WERI-Rb-1 (cell line): ENCODE data around the gene PPP1R12A.

Experiments used
- DNase-seq: peaks from one replicate; pipeline ENCODE4 v3.0.0-alpha.2; 2020
- H3K27ac ChIP-seq: fragments of 250-450 bp; sonication (Bioruptor Pico); 2 replicates; pipeline ENCODE4 v1.5.1; 2020; ENCODE audit warnings: mild to moderate bottlenecking, moderate library complexity
- H3K27me3 ChIP-seq: fragments of 250-450 bp; sonication (Bioruptor Pico); 2 replicates; pipeline ENCODE4 v1.5.1; 2021; ENCODE audit warnings: mild to moderate bottlenecking, low read depth, moderate library complexity; ENCODE audit not compliant: insufficient read depth, severe bottlenecking
- H3K36me3 ChIP-seq: fragments of 250-450 bp; sonication (Bioruptor Pico); 2 replicates; pipeline ENCODE4 v1.5.1; 2020; ENCODE audit warnings: mild to moderate bottlenecking, moderate library complexity
- H3K4me3 ChIP-seq: 2 replicates; pipeline ENCODE4 v1.5.1; 2011; ENCODE audit warnings: low read depth, mild to moderate bottlenecking, control low read depth, low read length
- H3K9me3 ChIP-seq: fragments of 250-450 bp; sonication (Bioruptor Pico); 2 replicates; pipeline ENCODE4 v1.5.1; 2021; ENCODE audit warnings: mild to moderate bottlenecking, moderate library complexity; ENCODE audit not compliant: severe bottlenecking
- TF ChIP-seq, protein P1 (sequence below): IDR thresholded peaks from 2 replicates; pipeline ENCODE4 v1.5.1; 2011; ENCODE audit warnings: low read depth, mild to moderate bottlenecking, control low read depth, inconsistent platforms, low read length

PPP1R12A gene

DNA sequence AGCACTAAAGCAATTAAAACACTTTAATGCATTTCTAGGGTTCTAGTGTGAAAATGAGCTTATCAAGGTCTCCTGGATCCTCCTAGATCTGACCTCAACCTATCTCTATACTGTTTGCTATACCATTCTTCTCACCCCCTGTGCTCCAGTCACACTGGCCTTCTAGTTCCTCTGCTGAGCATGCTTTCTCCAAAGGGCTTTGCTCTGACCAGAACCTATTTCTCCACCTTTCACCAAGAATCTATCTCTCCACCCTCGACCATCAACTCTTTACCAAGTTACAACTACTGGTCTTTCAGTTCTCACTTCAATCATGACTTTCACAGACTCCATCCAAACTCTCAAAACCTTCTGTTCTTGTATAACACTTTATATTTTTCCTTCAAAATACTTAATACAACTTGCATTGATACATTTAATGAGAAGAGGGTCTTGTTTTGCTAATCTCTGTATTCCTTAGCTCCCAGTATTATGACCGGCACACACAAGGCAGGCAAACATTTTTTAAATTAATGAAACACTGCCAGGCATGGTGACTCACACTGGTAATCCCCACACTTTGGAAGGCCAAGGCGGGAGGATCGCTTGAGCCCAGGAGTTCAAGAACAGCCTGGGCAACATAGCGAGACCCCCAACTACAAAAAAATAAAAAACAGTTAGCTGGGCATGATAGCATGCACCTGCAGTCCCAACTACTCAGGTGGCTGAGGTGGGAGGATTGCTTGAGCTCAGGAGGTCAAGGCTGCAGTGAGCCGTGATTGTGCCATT lies 22.8 kb downstream of the PPP1R12A start:
- no peaks in the 10 kb centered on the region for H3K27me3 ChIP-seq
- TF ChIP-seq, protein P1, sequence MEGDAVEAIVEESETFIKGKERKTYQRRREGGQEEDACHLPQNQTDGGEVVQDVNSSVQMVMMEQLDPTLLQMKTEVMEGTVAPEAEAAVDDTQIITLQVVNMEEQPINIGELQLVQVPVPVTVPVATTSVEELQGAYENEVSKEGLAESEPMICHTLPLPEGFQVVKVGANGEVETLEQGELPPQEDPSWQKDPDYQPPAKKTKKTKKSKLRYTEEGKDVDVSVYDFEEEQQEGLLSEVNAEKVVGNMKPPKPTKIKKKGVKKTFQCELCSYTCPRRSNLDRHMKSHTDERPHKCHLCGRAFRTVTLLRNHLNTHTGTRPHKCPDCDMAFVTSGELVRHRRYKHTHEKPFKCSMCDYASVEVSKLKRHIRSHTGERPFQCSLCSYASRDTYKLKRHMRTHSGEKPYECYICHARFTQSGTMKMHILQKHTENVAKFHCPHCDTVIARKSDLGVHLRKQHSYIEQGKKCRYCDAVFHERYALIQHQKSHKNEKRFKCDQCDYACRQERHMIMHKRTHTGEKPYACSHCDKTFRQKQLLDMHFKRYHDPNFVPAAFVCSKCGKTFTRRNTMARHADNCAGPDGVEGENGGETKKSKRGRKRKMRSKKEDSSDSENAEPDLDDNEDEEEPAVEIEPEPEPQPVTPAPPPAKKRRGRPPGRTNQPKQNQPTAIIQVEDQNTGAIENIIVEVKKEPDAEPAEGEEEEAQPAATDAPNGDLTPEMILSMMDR: no peak
- H3K36me3 ChIP-seq: no peaks in the 10 kb centered on the region; the same call in 1 of the 2 replicates
- H3K9me3 ChIP-seq: no peaks in the 10 kb centered on the region
- H3K4me3 ChIP-seq: no peak overlapping the region
- no peak overlapping the region for H3K27ac ChIP-seq
- DNase-seq: no peak

DNA sequence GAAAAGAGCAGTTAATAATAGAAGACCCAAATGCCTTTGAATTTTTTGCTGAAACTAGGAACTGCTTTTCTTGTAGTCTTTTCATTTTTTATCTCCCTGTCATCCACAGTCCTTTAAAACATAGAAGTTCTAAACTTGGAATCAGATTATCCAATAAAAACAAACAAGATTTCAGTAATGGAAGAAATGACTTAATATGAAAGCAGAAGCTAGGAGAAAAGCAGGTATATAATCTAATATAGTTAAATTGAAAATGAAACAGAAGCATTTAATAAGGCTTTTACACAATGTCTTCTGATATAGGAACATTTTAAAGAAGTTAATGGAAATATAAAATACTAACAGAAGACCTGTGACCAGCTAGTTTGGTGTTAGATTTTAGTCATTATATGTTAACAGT lies 26.5 kb downstream of the PPP1R12A start:
- TF ChIP-seq, protein P1: no peak
- Histone ChIP-seq H3K4me3 (no peak overlapping the region), H3K27me3 (no peaks in the 10 kb centered on the region)

DNA sequence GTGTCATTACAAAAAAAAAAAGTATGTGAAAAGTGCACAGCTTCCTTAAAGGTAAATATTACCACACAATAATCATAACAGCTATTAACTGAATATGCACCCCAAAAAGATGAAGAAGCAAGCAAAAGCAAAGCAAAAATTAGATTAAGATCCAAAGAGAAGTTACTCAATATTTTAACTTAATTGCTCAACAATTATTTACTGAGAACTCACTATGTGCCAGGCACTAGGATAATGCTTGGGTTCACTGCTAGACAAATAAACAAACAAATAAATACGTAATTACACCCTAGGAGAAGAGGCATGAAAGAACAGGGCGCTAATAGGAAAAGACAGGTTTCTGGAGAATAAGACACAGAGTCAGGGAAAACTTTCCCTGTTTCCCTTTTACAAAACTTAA lies 33.4 kb downstream of the PPP1R12A start:
- Histone ChIP-seq H3K36me3 (no peaks in the 10 kb centered on the region), H3K9me3 (no peaks in the 10 kb centered on the region), H3K4me3 (no peak overlapping the region), H3K27me3 (no peaks in the 10 kb centered on the region), H3K27ac (no peak overlapping the region)
- DNase-seq: no peak
- TF ChIP-seq, protein P1: no peak

More for the DNA sequence above, 26.5 kb downstream of the PPP1R12A start:
- DNase-seq: no peak
- H3K36me3 ChIP-seq: no peaks in the 10 kb centered on the region; the same call in 1 of the 2 replicates
- H3K9me3 ChIP-seq: no peaks in the 10 kb centered on the region
- H3K27ac ChIP-seq: no peak overlapping the region

DNA sequence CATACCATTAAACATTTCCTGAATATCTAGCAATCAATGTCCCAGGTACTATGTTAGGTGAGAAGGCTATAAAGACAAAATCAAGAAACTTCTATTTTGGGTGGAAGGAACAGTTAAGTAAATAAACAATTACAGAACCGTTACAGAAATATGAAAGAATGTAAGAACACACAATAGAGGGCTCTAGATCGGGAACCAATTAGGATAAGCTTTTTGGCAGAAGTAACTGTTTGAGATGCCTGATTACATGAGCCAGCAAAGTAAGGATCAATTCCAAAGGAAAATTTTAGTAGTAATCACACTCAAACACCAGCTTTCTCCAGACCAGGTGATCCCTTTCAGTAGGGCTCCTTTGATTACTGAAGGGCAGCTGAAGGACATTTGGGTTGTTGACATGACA lies 33.9 kb downstream of the PPP1R12A start:
- DNase-seq: no peak
- Histone ChIP-seq H3K9me3 (no peaks in the 10 kb centered on the region), H3K27me3 (no peaks in the 10 kb centered on the region), H3K4me3 (no peak overlapping the region), H3K36me3 (no peaks in the 10 kb centered on the region), H3K27ac (no peak overlapping the region)
- TF ChIP-seq, protein P1: no peak

DNA sequence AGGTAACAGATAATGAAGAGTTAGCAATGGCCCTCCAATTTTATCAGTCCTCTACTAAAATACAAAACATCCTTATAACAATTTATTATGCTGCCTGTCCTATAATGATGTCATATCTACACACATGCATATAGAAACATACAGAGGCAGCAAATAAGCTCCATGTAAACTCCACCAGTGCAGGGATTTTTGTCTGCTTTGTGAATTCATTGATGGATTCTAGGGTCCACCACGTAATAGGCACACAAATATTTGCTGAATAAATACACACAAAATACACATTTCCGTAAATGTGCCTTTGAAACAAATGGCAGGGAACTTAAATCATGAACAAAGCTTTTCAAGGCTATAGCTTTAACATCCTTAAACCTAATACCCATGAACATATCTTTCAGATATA lies 34.7 kb downstream of the PPP1R12A start:
- no peak overlapping the region for H3K27ac ChIP-seq
- no peak for DNase-seq
- TF ChIP-seq, protein P1: no peak
- no peaks in the 10 kb centered on the region for H3K27me3 ChIP-seq
- H3K4me3 ChIP-seq: no peak overlapping the region
- H3K36me3 ChIP-seq: no peaks in the 10 kb centered on the region
- H3K9me3 ChIP-seq: no peaks in the 10 kb centered on the region

DNA sequence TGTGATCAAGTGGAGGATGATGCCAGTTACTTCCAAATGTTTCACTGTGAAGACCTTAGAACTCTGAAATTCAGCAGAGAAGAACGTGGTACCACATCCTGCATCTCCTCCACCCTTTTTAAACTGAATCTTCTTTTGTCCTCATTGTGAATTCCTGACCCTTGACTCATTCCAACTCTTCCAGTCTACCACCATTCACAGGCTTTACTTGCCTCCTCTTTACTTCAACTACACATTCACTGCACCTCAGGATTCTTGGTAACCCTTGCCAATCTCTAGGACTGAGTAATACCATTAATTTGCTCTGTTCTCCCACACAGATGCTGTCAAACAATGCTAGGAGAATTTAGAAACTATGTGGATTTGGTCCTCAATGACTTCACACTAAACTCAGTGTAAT lies 37.3 kb downstream of the PPP1R12A start:
- TF ChIP-seq, protein P1: no peak
- no peak overlapping the region for H3K27ac ChIP-seq
- H3K27me3 ChIP-seq: no peaks in the 10 kb centered on the region
- H3K36me3 ChIP-seq: no peaks in the 10 kb centered on the region
- DNase-seq: no peak
- no peaks in the 10 kb centered on the region for H3K9me3 ChIP-seq
- H3K4me3 ChIP-seq: no peak overlapping the region
